ENCODE data around the gene SPTBN1.
A peak's percentile ranks its signal among the peaks of the same experiment; 100 is the strongest.

Gene SPTBN1

GRCh38 chr2:54519841-54520459, 63.8 kb downstream of the SPTBN1 start:
- no peak for TF ChIP-seq CTCF (IDR thresholded peaks at IDR 0.05; ENCODE audit: extremely low read depth, missing control alignments)
- no peak for DNase-seq (ENCODE audit: low spot score)

- no peak for DNase-seq (ENCODE audit: low spot score)
- TF ChIP-seq CTCF (IDR thresholded peaks at IDR 0.05; ENCODE audit: extremely low read depth, missing control alignments) = no peak
Measured at GRCh38 chr2:54520687-54521086, 64.6 kb downstream of the SPTBN1 start.

- DNase-seq (ENCODE audit: low spot score) = peak; percentile 68
- TF ChIP-seq CTCF (IDR thresholded peaks at IDR 0.05; ENCODE audit: extremely low read depth, missing control alignments) = peak; percentile 51
Measured at GRCh38 chr2:54522624-54523281, 66.6 kb downstream of the SPTBN1 start.

- no peak for TF ChIP-seq CTCF (IDR thresholded peaks at IDR 0.05; ENCODE audit: extremely low read depth, missing control alignments)
- no peak for DNase-seq (ENCODE audit: low spot score)
Measured at GRCh38 chr2:54523324-54523959, 67.3 kb downstream of the SPTBN1 start.

- DNase-seq (ENCODE audit: low spot score) = peak; percentile 46
- no peak for TF ChIP-seq CTCF (IDR thresholded peaks at IDR 0.05; ENCODE audit: extremely low read depth, missing control alignments)
Measured at GRCh38 chr2:54524226-54524991, 68.3 kb downstream of the SPTBN1 start.

- no peak for DNase-seq (ENCODE audit: low spot score)
- TF ChIP-seq CTCF (IDR thresholded peaks at IDR 0.05; ENCODE audit: extremely low read depth, missing control alignments) = no peak
Measured at GRCh38 chr2:54525321-54525720, 69.2 kb downstream of the SPTBN1 start.

All from GM20000 (cell line).